ENCODE data around the gene LTBP1. TPM values are rescaled to one million over a fixed set of nuclear protein-coding genes. Genes with fewer than 3 reads are reported as not detected.

Gene LTBP1
- total RNA-seq, 3 donors from 2014 or later, result 13.3 to 18.7 (median 17.4) TPM

- peak in 1 of 2 donors; percentile 25 for DNase-seq (ENCODE audit: low spot score in 2 of 2)
- no peaks in the 10 kb centered on the region for H3K36me3 ChIP-seq
- H3K4me3 ChIP-seq, result no peak overlapping the region
- intact Hi-C loops (cut with DNase I; ENCODE audit: low total_unique reads), result no loop called here
- no peak overlapping the region for H3K27ac ChIP-seq
- no peaks in the 10 kb centered on the region for H3K9me3 ChIP-seq
- TF ChIP-seq CTCF (IDR thresholded peaks at IDR 0.05) (no peak), POLR2AphosphoS5 (IDR thresholded peaks at IDR 0.05) (no peak), POLR2A (IDR thresholded peaks at IDR 0.05) (no peak)
- H3K4me1 ChIP-seq, result no peaks in the 10 kb centered on the region
- H3K27me3 ChIP-seq, result no peaks in the 10 kb centered on the region
Measured at GRCh38 chr2:33275689-33276444, 329.1 kb downstream of the LTBP1 start.

- H3K36me3 ChIP-seq, result no peaks in the 10 kb centered on the region
- intact Hi-C loops (cut with DNase I; ENCODE audit: low total_unique reads), result no loop called here
- no peaks in the 10 kb centered on the region for H3K27me3 ChIP-seq
- H3K4me3 ChIP-seq, result no peak overlapping the region
- peak overlapping the region in 1 of 2 donors; percentile 21 for H3K27ac ChIP-seq
- no peaks in the 10 kb centered on the region for H3K9me3 ChIP-seq
- H3K4me1 ChIP-seq, result no peaks in the 10 kb centered on the region
- TF ChIP-seq CTCF (IDR thresholded peaks at IDR 0.05), result no peak
- no peak for TF ChIP-seq POLR2A (IDR thresholded peaks at IDR 0.05)
- no peak for TF ChIP-seq POLR2AphosphoS5 (IDR thresholded peaks at IDR 0.05)
- no peak for DNase-seq (ENCODE audit: low spot score in 2 of 2)
Measured at GRCh38 chr2:33277002-33277426, 330.3 kb downstream of the LTBP1 start.

GRCh38 chr2:33278245-33278943 lies 331.6 kb downstream of the LTBP1 start:
- H3K27ac ChIP-seq, result peak overlapping the region in 1 of 2 donors; percentile 20
- no peaks in the 10 kb centered on the region for H3K36me3 ChIP-seq
- no peaks in the 10 kb centered on the region for H3K27me3 ChIP-seq
- intact Hi-C loops (cut with DNase I; ENCODE audit: low total_unique reads), result no loop called here
- TF ChIP-seq POLR2AphosphoS5 (IDR thresholded peaks at IDR 0.05) (peak in 2 of 3 donors; percentile 6 to 61), POLR2A (IDR thresholded peaks at IDR 0.05) (no peak), CTCF (IDR thresholded peaks at IDR 0.05) (no peak)
- peak overlapping the region in 1 of 3 donors; percentile 1 for H3K4me3 ChIP-seq
- no peaks in the 10 kb centered on the region for H3K4me1 ChIP-seq
- no peaks in the 10 kb centered on the region for H3K9me3 ChIP-seq
- DNase-seq (ENCODE audit: low spot score in 2 of 2), result peak in 1 of 2 donors; percentile 34

GRCh38 chr2:33284287-33284686 lies 337.5 kb downstream of the LTBP1 start:
- no peak for DNase-seq (ENCODE audit: low spot score in 2 of 2)
- no peaks in the 10 kb centered on the region for H3K4me1 ChIP-seq
- H3K27ac ChIP-seq, result no peak overlapping the region

GRCh38 chr2:33287507-33288005 lies 340.8 kb downstream of the LTBP1 start:
- no peaks in the 10 kb centered on the region for H3K27me3 ChIP-seq

More at GRCh38 chr2:33284287-33284686, 337.5 kb downstream of the LTBP1 start:
- TF ChIP-seq POLR2A (IDR thresholded peaks at IDR 0.05), result no peak
- Histone ChIP-seq H3K9me3 (no peaks in the 10 kb centered on the region), H3K36me3 (no peaks in the 10 kb centered on the region), H3K4me3 (no peak overlapping the region), H3K27me3 (no peaks in the 10 kb centered on the region)
- intact Hi-C loops (cut with DNase I; ENCODE audit: low total_unique reads), result no loop called here

More at GRCh38 chr2:33287507-33288005, 340.8 kb downstream of the LTBP1 start:
- Histone ChIP-seq H3K9me3 (no peaks in the 10 kb centered on the region), H3K4me1 (no peaks in the 10 kb centered on the region), H3K36me3 (no peaks in the 10 kb centered on the region), H3K27ac (no peak overlapping the region), H3K4me3 (no peak overlapping the region)
- TF ChIP-seq POLR2AphosphoS5 (IDR thresholded peaks at IDR 0.05), result no peak
- no peak for TF ChIP-seq CTCF (IDR thresholded peaks at IDR 0.05)
- TF ChIP-seq POLR2A (IDR thresholded peaks at IDR 0.05), result no peak
- intact Hi-C loops (cut with DNase I; ENCODE audit: low total_unique reads), result no loop called here
- DNase-seq (ENCODE audit: low spot score in 2 of 2), result no peak

Measured in breast epithelium (tissue), 4 donors.